Neutrophil (primary cell): ENCODE results near the gene CATSPER1.
"Not testable (repeated sequence)": the region's sequence is repeated elsewhere in the genome, so short reads cannot be mapped to it uniquely, and the experiment has no call there.

Source experiments
- H3K27ac ChIP-seq: fragments of 200-600 bp; sonication (generic); 2 replicates; pipeline ENCODE4 v1.5.1; 2016; ENCODE audit warnings: mild to moderate bottlenecking, moderate library complexity
- H3K27me3 ChIP-seq: fragments of 200-600 bp; sonication (generic); 2 replicates; pipeline ENCODE4 v1.6.0; 2016; ENCODE audit warnings: mild to moderate bottlenecking
- H3K36me3 ChIP-seq: fragments of 200-600 bp; sonication (generic); 2 replicates; pipeline ENCODE4 v1.5.1; 2017
- H3K4me1 ChIP-seq, 2 experiments: fragments of 200-600 bp in 1 of 2; sonication (generic) in 1 of 2; 1 replicate in 1 of 2; 2 replicates in 1 of 2; pipeline versions ENCODE4 v1.5.1 to v1.6.1; 2013 to 2016; ENCODE audit warnings: low read depth in 1 of 2, low read length in 1 of 2, mild to moderate bottlenecking in 1 of 2, moderate library complexity in 1 of 2; ENCODE audit not compliant: control insufficient read depth in 1 of 2, insufficient read depth in 1 of 2
- H3K4me3 ChIP-seq, 2 experiments: fragments of 200-600 bp in 1 of 2; sonication (generic) in 1 of 2; 1 replicate in 1 of 2; 2 replicates in 1 of 2; pipeline ENCODE4 v1.5.1; 2013 to 2016; ENCODE audit warnings: low read depth in 1 of 2, low read length in 1 of 2, mild to moderate bottlenecking in 1 of 2, moderate library complexity in 1 of 2
- H3K9me3 ChIP-seq: fragments of 200-600 bp; sonication (generic); 2 replicates; pipeline ENCODE4 v1.5.1; 2016
- CTCF ChIP-seq: fragments of 200-600 bp; sonication (generic); IDR thresholded peaks from 2 replicates; pipeline ENCODE4 v1.5.1; 2016; ENCODE audit warnings: antibody characterized with exemption

Gene CATSPER1

DNA sequence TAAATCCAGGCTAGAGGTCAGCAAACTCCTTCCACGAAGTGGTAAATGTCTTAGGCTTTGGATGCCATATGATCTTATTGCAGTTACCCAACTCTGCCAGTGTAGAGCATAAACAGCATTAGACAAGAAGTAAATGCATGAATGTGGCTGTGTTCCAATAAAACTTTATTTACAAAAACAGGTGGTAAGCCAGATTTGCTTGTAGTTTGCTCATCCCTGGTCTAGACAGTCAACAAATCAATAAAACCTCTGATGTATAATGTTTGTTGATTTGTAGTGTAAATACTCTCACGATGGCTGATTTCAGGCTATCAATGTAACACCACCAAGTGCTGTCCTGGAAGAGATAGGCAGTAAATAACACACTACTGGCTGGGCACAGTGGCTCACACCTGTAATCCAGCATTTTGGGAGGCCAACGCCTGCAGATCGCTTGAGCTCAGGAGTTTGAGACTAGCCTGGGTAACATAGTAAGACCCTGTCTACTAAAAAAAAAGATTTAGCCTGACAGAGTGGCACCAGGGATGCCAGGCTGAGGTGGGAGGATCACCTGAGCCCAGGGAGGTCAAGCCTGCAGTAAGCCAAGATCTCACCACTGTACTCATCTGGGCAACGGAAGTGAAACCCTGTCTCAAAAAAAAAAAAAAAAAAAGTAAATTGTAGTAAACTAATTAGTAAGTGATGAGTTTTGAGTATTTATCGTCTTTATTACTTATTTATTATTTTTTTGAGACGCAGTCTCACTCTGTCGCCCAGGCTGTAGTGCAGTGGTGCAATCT is 6.9 kb upstream of the CATSPER1 start:
- H3K27ac ChIP-seq: no peak overlapping the region
- no peak overlapping the region for H3K4me3 ChIP-seq
- H3K36me3 ChIP-seq: no peaks in the 10 kb centered on the region
- H3K9me3 ChIP-seq: no peaks in the 10 kb centered on the region
- no peak for TF ChIP-seq CTCF
- no peaks in the 10 kb centered on the region for H3K4me1 ChIP-seq
- H3K27me3 ChIP-seq: peaks cover 16% of the 10 kb centered on the region

DNA sequence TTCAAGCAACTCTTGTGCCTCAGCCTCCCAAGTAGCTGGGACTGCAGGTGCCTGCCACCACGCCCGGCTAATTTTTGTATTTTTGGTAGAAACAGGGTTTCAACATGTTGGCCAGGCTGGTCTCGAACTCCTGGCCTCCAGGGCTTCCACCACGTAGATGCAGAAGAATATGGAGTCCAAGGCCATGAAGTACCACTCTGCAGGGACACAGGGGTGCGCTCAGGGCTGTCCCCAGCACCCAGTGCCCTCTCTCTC is 3.2 kb downstream of the CATSPER1 start:
- not testable (repeated sequence) for H3K9me3 ChIP-seq, H3K4me3 ChIP-seq, H3K27ac ChIP-seq, H3K36me3 ChIP-seq
- Histone ChIP-seq H3K27me3 (peaks cover 24% of the 10 kb centered on the region), H3K4me1 (peaks cover 8 to 24% of the 10 kb centered on the region in 2 experiments)

GRCh38 chr11:66022401-66023185 is 3.7 kb downstream of the CATSPER1 start:
- Histone ChIP-seq H3K27me3 (peaks cover 19% of the 10 kb centered on the region), H3K27ac (no peak overlapping the region), H3K4me1 (peaks cover 8 to 24% of the 10 kb centered on the region in 2 experiments), H3K36me3 (no peaks in the 10 kb centered on the region), H3K9me3 (no peaks in the 10 kb centered on the region), H3K4me3 (peak overlapping the region in 1 of 2 experiments; percentile 15)
- peak; percentile 95 for TF ChIP-seq CTCF

- peak overlapping the region; percentile 29 for H3K27ac ChIP-seq
- no peaks in the 10 kb centered on the region for H3K36me3 ChIP-seq
- peaks cover 18% of the 10 kb centered on the region for H3K27me3 ChIP-seq
- TF ChIP-seq CTCF: no peak
- no peaks in the 10 kb centered on the region for H3K9me3 ChIP-seq
- no peak overlapping the region for H3K4me3 ChIP-seq
- peaks cover 8 to 24% of the 10 kb centered on the region in 2 experiments for H3K4me1 ChIP-seq
These were observed 5.5 kb downstream of the CATSPER1 start for GRCh38 chr11:66020618-66021357.

DNA sequence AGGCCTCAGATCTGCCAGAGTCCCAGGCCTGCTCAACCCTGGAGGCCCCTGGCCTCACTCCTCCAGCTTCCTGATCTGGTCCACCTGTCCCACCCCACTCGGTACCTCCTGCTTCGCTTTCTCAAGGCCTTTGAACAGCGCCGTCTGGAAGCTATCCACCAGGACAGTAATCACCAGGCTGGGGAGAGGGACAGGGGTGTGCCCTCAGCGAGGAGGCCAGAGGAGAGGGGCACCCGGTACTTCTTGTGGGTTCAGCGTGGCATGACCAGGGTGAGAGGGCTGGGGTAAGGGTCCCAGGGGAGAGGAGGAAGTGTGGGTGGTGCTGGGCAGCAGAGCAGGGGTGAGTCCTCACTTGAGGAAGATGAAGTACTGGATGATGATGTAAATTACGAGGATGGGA is 6.1 kb downstream of the CATSPER1 start:
- H3K9me3 ChIP-seq: no peaks in the 10 kb centered on the region
- TF ChIP-seq CTCF: no peak
- H3K36me3 ChIP-seq: no peaks in the 10 kb centered on the region
- no peak overlapping the region for H3K4me3 ChIP-seq
- peaks cover 8 to 24% of the 10 kb centered on the region in 2 experiments for H3K4me1 ChIP-seq
- H3K27me3 ChIP-seq: peaks cover 18% of the 10 kb centered on the region
- H3K27ac ChIP-seq: no peak overlapping the region
